Subcutaneous preadipocyte (primary cell): ENCODE results near the gene CYBRD1. TPM values are rescaled to one million over a fixed set of nuclear protein-coding genes. Genes with fewer than 3 reads are reported as not detected.

ENCODE experiments used
- small RNA-seq: library from RNA; depleted of rRNA; stranded (forward); fragments of <200 nt; gene quantifications from one replicate; pipeline ENCODE3, GENCODE V24; 2012
- total RNA-seq: library from RNA; depleted of rRNA; stranded (reverse); fragments of >200 nt; gene quantifications from 2 replicates; pipeline ENCODE4 v1.2.3, GENCODE V29; 2012

Gene CYBRD1, protein sequence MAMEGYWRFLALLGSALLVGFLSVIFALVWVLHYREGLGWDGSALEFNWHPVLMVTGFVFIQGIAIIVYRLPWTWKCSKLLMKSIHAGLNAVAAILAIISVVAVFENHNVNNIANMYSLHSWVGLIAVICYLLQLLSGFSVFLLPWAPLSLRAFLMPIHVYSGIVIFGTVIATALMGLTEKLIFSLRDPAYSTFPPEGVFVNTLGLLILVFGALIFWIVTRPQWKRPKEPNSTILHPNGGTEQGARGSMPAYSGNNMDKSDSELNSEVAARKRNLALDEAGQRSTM
- total RNA-seq = 100 and 131 TPM in 2 replicates

GRCh38 chr2:171522052-171522787 lies at the start of gene CYBRD1:
CYBRD1 (plus strand) TSS chr2:171522474; CDS start chr2:171522546, 72 bp downstream.

Small RNAs within 50 kb of the gene (small RNA-seq; reads per million reads assigned to genes)
- gene AC007969.2 = not detected
- not detected for gene RPL21P38

Other genes with a start within 250 kb of the CYBRD1 start
- gene METTL8, start 88.5 kb upstream of the CYBRD1 start, total RNA-seq = 26.5 and 28.0 TPM in 2 replicates
- 21.3 and 24.6 TPM in 2 replicates for gene DCAF17, start 88.2 kb upstream of the CYBRD1 start, total RNA-seq
- 66.9 and 90.5 TPM in 2 replicates for gene DYNC1I2, start 165.0 kb downstream of the CYBRD1 start, total RNA-seq